KOPT-K1 (cell line): Measurements from ENCODE around the gene FSIP1.

Experiments used
- H3K27ac ChIP-seq: fragments of 200-600 bp; sonication (generic); 2 replicates; pipeline ENCODE4 v1.5.1; 2016; ENCODE audit warnings: antibody characterized with exemption, mild to moderate bottlenecking, low read depth, low read length; ENCODE audit not compliant: poor library complexity, severe bottlenecking
- H3K36me3 ChIP-seq: fragments of 200-600 bp; sonication (generic); 2 replicates; pipeline ENCODE4 v1.5.1; 2017; ENCODE audit warnings: antibody characterized with exemption, mild to moderate bottlenecking, low read length, moderate library complexity; ENCODE audit not compliant: insufficient read depth
- H3K9me3 ChIP-seq: fragments of 200-600 bp; sonication (generic); 2 replicates; pipeline ENCODE4 v1.5.1; 2017; ENCODE audit warnings: antibody characterized with exemption, low read length, mild to moderate bottlenecking; ENCODE audit not compliant: insufficient read depth, poor library complexity, severe bottlenecking

FSIP1 gene

GRCh38 chr15:39573844-39574243, 208.8 kb downstream of the FSIP1 start:
- Histone ChIP-seq H3K27ac (no peak overlapping the region), H3K36me3 (no peaks in the 10 kb centered on the region), H3K9me3 (no peaks in the 10 kb centered on the region)

DNA sequence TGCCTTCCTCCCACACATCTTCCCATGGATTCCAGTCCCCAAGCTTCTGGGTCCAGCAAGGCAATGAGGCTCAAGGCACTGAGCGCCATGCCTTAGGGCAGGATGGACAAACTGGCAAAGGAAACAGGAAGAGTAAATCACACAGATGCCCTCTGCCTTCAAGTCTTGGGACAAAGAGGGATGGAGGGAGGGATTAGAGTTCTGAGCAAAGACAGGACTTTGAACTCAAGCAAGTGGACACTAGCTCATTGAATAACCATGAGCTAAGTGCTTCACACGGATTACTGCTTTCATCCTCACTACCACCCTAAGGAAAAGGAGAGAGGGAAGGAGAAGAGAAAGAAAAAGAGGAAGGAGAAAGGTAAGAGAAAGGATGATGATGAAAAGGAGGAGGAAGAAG, 209.4 kb downstream of the FSIP1 start:
- H3K9me3 ChIP-seq: no peaks in the 10 kb centered on the region
- no peaks in the 10 kb centered on the region for H3K36me3 ChIP-seq
- H3K27ac ChIP-seq: no peak overlapping the region

GRCh38 chr15:39565851-39566250, 216.8 kb downstream of the FSIP1 start:
- Histone ChIP-seq H3K27ac (no peak overlapping the region), H3K9me3 (no peaks in the 10 kb centered on the region), H3K36me3 (no peaks in the 10 kb centered on the region)

DNA sequence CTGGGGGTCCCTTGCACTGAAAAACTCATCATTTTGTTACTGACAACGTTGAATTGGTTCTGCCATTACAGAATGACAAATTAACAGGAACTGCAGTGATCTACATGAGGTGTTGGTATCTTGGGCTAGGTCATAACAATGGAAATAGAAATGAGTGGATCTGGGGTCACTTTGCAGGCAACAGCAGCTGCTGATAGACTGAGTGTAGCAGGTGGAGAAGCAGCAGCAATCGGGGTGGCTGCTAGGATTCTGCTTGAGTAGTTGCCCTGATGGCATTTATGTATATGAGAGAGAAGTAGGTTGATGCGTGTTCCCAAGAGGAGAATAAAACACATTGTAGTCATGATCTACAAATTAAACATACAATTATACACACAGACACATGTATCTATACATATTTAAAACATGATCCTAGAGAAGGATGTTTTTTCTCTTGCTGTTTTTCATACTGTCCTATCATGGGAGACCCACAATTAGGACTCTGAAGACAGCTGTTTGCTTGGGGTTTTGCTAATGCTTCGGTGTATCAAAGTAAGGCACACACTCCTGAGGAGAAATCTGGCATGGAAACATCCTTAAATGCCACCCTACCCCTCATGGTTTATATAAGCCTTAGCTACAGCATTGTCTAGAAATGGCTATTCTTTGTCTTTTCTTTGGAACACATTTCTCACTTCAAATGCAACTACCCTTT, 217.5 kb downstream of the FSIP1 start:
- H3K9me3 ChIP-seq: no peaks in the 10 kb centered on the region
- H3K36me3 ChIP-seq: no peaks in the 10 kb centered on the region
- H3K27ac ChIP-seq: no peak overlapping the region

DNA sequence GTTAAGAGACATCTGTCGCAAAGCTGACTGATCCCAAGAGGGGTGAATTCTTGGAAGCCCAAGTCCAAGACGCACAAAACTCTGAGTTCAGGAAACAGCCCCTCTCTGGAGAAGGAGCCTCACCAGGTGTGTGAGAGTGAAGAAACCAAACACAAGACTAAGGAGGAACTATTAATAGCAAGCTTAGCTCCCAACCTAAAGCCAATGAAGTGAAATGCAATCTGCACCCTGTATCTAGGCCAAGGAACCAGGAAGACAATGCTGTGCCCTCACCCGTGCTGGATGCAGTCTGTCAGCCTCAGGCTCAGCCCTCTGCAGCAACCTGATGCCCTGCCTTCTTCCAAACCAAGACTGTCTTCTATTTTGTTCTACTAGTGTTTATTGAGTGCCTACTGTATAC, 224.2 kb downstream of the FSIP1 start:
- Histone ChIP-seq H3K27ac (no peak overlapping the region), H3K9me3 (no peaks in the 10 kb centered on the region), H3K36me3 (no peaks in the 10 kb centered on the region)

- Histone ChIP-seq H3K36me3 (no peaks in the 10 kb centered on the region), H3K9me3 (no peaks in the 10 kb centered on the region), H3K27ac (no peak overlapping the region)
These were observed 226.2 kb downstream of the FSIP1 start for GRCh38 chr15:39556461-39556860.

DNA sequence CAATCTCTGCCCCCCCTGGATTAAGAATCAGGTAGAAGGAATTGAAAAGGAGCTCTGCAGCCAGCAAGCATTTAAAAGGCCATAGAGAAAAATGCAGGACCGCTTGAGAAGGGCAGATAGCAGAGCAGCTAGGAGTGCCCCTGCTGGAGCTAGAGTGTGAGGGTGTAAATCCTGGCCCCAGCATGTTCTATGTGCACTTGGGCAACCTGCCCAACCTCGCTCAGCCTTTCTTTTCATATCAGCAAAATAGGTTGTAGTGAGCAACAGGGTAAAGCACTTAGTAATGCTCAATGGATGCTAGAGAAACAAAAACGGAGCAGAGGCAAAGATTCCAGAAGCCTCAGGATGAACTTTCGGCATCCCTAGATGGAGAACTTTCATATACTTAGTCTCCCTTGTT, 226.8 kb downstream of the FSIP1 start:
- H3K9me3 ChIP-seq: no peaks in the 10 kb centered on the region
- no peak overlapping the region for H3K27ac ChIP-seq
- H3K36me3 ChIP-seq: no peaks in the 10 kb centered on the region

DNA sequence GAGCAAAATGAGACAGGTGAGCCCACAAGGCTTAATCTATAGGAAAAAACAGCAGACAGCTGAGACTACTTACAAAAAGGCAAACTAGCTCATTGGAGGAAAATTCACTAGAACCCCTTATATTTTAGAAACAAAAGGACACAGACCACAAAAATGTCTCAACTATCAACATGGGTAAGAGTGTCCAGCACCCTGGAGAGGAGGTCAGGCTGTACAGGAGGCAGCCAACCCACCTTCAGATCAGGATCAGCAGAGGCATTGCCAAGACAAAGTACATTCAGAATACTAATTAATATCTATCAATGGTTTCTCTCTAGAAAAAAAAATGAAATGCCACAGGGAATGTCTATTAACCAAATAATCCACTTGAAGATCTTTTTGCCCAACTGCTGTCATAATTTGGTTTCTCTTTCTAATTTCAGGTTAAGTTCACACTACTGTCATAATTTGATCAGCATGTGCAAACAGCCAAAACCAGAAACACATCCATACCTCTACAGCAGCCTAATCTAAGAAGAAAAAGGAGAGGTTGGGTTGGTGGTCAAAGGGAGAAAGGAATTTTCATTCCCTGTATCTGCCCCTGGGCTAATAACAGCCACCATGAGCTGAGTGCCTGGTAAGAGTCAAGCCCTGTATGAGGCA, 227.8 kb downstream of the FSIP1 start:
- no peak overlapping the region for H3K27ac ChIP-seq
- H3K36me3 ChIP-seq: no peaks in the 10 kb centered on the region
- H3K9me3 ChIP-seq: no peaks in the 10 kb centered on the region

DNA sequence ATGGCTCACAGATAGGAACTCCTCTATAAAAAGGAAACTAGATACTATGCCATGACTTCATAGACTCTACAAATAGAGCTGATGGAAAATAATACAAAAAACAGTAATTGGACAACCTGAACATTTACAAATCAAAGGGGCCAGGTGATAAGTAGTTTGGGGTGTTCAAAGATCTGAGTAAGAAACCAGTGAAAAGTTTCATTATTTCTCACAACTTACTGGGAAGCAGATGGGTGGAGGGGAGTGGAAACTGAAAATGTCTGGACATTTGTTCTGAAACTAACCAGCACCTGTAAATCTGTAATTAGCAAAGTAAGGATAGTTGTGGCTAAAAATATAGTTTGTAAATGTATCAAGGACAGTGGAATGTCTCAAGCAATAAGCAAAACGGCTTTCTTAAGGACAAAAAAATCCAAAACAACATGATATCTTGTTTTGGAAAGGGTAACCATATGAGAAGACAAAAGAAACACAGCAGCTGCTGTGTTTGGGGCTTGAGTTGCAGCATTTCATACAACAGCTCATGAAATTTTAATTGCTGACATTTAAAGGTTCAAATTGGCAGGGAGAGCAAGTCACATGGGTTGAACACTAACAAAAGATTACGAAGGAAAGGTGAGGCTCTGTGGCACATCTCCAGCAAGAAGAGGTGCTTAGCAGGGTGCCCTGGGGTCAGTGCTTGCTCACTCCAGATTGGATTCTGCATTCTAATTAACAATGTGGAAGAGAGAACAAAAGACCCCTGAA, 228.5 kb downstream of the FSIP1 start:
- Histone ChIP-seq H3K27ac (no peak overlapping the region), H3K36me3 (no peaks in the 10 kb centered on the region), H3K9me3 (no peaks in the 10 kb centered on the region)

DNA sequence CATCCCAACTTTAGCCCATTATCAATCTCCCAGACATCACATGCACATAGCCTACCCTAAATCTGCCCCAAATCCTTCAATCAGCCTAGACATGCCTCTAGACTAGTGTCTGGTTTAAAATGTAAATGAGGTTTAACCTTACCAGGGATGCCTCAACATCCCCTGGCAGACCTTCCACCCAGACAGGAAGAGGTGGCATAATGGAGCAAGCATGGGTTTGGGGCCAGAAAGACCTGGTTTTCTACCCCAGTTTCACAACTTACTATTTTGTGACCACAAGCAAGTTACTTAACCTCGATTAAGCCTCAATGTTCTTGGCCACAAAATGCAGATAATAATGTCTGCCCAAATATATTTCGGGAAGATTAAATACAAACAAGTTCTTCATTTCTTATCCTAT, 230.1 kb downstream of the FSIP1 start:
- H3K27ac ChIP-seq: no peak overlapping the region
- no peaks in the 10 kb centered on the region for H3K9me3 ChIP-seq
- H3K36me3 ChIP-seq: no peaks in the 10 kb centered on the region

- no peaks in the 10 kb centered on the region for H3K36me3 ChIP-seq
- H3K9me3 ChIP-seq: no peaks in the 10 kb centered on the region
- H3K27ac ChIP-seq: no peak overlapping the region
These were observed 231.2 kb downstream of the FSIP1 start for GRCh38 chr15:39551476-39551875.
